Natural killer cell (primary cell): Measurements from ENCODE around the gene GATB. TPM values are rescaled to one million over a fixed set of nuclear protein-coding genes. Genes with fewer than 3 reads are reported as not detected.

Experiments
- ATAC-seq, 3 donors: fragments of 150-1000 bp in 2 of 3; fragments of 200-7000 bp in 1 of 3; cut with Tn5 transposase; 1 replicate in 1 of 3; 2 replicates in 2 of 3; pipeline ENCODE4 v1.10.0; 2021; ENCODE audit warnings: mild to moderate bottlenecking in 2 of 3, moderate library complexity in 2 of 3
- DNase-seq, 2 donors: peaks; one replicate each; pipeline versions ENCODE4 v3.0.0 to v3.0.0-alpha.2; 2013 to 2021; ENCODE audit warnings: mixed read lengths in 1 of 2
- H3K27ac ChIP-seq: one replicate; pipeline ENCODE4 v1.5.1; 2013; ENCODE audit warnings: mild to moderate bottlenecking, low read length
- H3K27me3 ChIP-seq: one replicate; pipeline ENCODE4 v1.6.1; 2013; ENCODE audit warnings: low read length; ENCODE audit not compliant: control insufficient read depth, insufficient read depth
- H3K36me3 ChIP-seq: one replicate; pipeline ENCODE4 v1.6.1; 2013; ENCODE audit warnings: low read length; ENCODE audit not compliant: control insufficient read depth, insufficient read depth
- H3K4me1 ChIP-seq: one replicate; pipeline ENCODE4 v1.6.1; 2013; ENCODE audit warnings: low read length; ENCODE audit not compliant: control insufficient read depth, insufficient read depth
- H3K4me3 ChIP-seq: one replicate; pipeline ENCODE4 v1.5.1; 2013; ENCODE audit warnings: low read length
- H3K9me3 ChIP-seq: one replicate; pipeline ENCODE4 v1.6.1; 2013; ENCODE audit warnings: low read length; ENCODE audit not compliant: control insufficient read depth, insufficient read depth
- H3K27ac Mint-ChIP-seq, 2 donors: one replicate each; pipeline ENCODE4 v1.8.0; 2022; ENCODE audit warnings: mild to moderate bottlenecking in 2 of 2, mixed read lengths in 2 of 2, moderate library complexity in 1 of 2
- H3K27me3 Mint-ChIP-seq, 2 donors: one replicate each; pipeline ENCODE4 v1.8.0; 2022; ENCODE audit warnings: low read depth in 2 of 2, mixed read lengths in 2 of 2
- H3K36me3 Mint-ChIP-seq: one replicate; pipeline ENCODE4 v1.8.0; 2022; ENCODE audit warnings: mixed read lengths
- H3K4me1 Mint-ChIP-seq, 2 donors: one replicate each; pipeline ENCODE4 v1.8.0; 2022; ENCODE audit warnings: mixed read lengths in 2 of 2
- H3K4me3 Mint-ChIP-seq: one replicate; pipeline ENCODE4 v1.8.0; 2022; ENCODE audit warnings: mild to moderate bottlenecking, moderate library complexity, mixed read lengths
- H3K9me3 Mint-ChIP-seq, 2 donors: one replicate each; pipeline ENCODE4 v1.8.0; 2022; ENCODE audit warnings: mixed read lengths in 2 of 2
- WGBS: methylation state at CpG from one replicate; pipeline ENCODE4 v1.1.7; 2013; ENCODE audit warnings: missing lambda C conversion rate; ENCODE audit not compliant: insufficient coverage; 5-methylcytosine and 5-hydroxymethylcytosine counted together
- intact Hi-C: fragments of 100-400 bp; cut with micrococcal nuclease; formaldehyde crosslinking; loops from one replicate; pipeline ENCODE4 v1.14.2; 2022
- total RNA-seq, 4 donors: library from RNA; stranded (reverse); fragments of 120-200 nt in 1 of 4; gene quantifications; one replicate each; pipeline versions ENCODE4 v1.2.3 to v1.2.4, GENCODE V29; 2013 to 2022
- TF ChIP-seq, protein P1 (sequence below): fragments of 200-600 bp; IDR thresholded peaks from one replicate; pipeline ENCODE4 v1.8.0; 2022; ENCODE audit warnings: antibody characterized with exemption

The GATB gene
- total RNA-seq, 3 donors from 2014 or later (not counting 1 experiment from before 2014, with no cell fraction given), result 5.6 to 7.2 (median 6.3) TPM

DNA sequence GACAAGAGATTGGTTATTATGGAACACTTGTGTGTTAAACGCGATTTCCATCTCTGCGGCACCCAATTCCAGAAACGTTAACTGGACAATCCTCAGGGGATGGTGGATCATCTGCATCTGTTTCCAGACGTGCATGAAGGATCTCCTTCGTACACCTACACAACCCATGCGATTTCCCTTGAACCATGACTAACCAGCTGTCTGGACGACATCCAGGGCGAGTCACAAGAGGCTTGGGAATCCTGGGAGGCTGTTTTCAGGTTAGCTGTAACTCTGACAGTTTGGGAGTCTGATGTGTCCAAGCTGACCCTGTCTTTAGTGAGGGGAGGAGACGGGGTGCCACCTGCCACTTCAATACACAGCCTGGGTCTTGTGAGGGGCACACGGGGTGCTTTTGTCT, 84.5 kb downstream of the GATB start:
- H3K27ac ChIP-seq, result no peak overlapping the region
- ATAC-seq (no peak), DNase-seq (no peak)
- no peak overlapping the region for H3K27ac Mint-ChIP-seq
- no peak overlapping the region for H3K4me3 ChIP-seq
- no peaks in the 10 kb centered on the region for H3K9me3 Mint-ChIP-seq
- no peaks in the 10 kb centered on the region for H3K27me3 Mint-ChIP-seq
- H3K4me1 Mint-ChIP-seq, result no peaks in the 10 kb centered on the region
- no peaks in the 10 kb centered on the region for H3K4me1 ChIP-seq
- no peaks in the 10 kb centered on the region for H3K9me3 ChIP-seq
- H3K36me3 ChIP-seq, result no peaks in the 10 kb centered on the region
- TF ChIP-seq, protein P1, sequence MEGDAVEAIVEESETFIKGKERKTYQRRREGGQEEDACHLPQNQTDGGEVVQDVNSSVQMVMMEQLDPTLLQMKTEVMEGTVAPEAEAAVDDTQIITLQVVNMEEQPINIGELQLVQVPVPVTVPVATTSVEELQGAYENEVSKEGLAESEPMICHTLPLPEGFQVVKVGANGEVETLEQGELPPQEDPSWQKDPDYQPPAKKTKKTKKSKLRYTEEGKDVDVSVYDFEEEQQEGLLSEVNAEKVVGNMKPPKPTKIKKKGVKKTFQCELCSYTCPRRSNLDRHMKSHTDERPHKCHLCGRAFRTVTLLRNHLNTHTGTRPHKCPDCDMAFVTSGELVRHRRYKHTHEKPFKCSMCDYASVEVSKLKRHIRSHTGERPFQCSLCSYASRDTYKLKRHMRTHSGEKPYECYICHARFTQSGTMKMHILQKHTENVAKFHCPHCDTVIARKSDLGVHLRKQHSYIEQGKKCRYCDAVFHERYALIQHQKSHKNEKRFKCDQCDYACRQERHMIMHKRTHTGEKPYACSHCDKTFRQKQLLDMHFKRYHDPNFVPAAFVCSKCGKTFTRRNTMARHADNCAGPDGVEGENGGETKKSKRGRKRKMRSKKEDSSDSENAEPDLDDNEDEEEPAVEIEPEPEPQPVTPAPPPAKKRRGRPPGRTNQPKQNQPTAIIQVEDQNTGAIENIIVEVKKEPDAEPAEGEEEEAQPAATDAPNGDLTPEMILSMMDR, result no peak
- no peak overlapping the region for H3K4me3 Mint-ChIP-seq
- no peaks in the 10 kb centered on the region for H3K36me3 Mint-ChIP-seq
- 96% methylated on average over 11 of the region's 11 CpGs for WGBS
- intact Hi-C loops, result no loop called here
- no peaks in the 10 kb centered on the region for H3K27me3 ChIP-seq

DNA sequence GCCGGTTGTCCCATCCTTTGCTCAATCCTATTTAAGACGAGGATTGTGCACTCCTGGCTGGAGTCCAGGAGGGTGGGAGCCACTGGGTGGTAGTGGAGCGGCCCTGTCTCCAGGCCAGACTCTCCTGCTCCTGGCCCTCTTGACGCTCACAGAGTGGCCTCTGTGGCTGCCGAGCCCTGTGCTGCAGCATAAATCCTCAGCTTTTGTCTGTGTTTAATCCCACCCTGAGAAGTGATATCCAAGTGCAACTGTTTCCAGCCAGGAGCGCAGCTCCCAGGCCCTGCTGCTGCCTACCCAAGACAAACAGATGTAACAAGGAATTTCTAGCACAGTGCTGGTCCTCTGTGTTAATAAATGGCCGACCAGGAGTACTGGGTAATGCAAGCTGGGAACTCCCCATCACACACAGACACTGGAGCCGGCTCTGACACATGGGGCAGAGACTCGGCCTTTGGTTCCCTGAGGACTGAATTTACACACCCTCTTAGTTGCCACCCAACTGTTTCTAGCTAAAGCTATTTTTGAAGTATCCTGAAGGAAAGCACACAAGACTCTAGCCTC, 85.3 kb downstream of the GATB start:
- ATAC-seq, result no peak
- Histone ChIP-seq H3K27ac (no peak overlapping the region), H3K36me3 (no peaks in the 10 kb centered on the region), H3K9me3 (no peaks in the 10 kb centered on the region), H3K4me3 (no peak overlapping the region), H3K4me1 (no peaks in the 10 kb centered on the region), H3K27me3 (no peaks in the 10 kb centered on the region)
- 95% methylated on average over 9 of the region's 9 CpGs for WGBS
- TF ChIP-seq, protein P1, result no peak
- no peak for DNase-seq
- H3K4me3 Mint-ChIP-seq, result no peak overlapping the region
- intact Hi-C loops, result no loop called here
- no peaks in the 10 kb centered on the region for H3K27me3 Mint-ChIP-seq
- H3K36me3 Mint-ChIP-seq, result no peaks in the 10 kb centered on the region
- no peaks in the 10 kb centered on the region for H3K9me3 Mint-ChIP-seq
- H3K27ac Mint-ChIP-seq, result no peak overlapping the region
- H3K4me1 Mint-ChIP-seq, result no peaks in the 10 kb centered on the region

DNA sequence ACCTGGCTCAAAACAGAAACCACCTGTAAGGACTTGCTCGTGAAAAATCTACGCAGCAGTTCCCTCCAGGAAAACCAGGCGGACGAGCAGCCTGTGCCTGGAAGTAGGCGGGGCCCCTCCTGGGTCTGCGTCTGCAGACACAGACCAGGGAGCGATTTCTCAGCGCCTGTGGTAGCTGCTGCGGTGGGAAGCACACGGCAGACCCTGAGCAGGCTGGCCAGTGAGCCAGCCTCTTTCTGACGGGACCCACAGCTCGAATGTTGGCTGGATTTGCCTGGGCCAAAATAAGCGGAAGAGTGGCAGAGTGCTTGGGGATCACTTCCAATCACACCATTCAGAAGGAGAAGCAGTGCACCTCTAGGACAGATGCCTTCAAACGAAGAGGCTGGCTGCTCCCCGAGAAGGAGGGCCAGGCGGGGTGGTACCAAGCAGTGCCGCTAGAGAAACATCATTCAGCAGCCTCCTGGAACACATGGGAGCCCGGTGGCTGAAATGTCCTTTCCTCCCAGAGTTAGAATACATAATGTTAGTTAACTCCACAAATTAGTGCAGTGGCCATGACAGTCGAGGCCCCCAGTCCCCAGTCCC, 85.9 kb downstream of the GATB start:
- Histone ChIP-seq H3K27ac (no peak overlapping the region), H3K27me3 (no peaks in the 10 kb centered on the region), H3K4me3 (no peak overlapping the region), H3K9me3 (no peaks in the 10 kb centered on the region), H3K4me1 (no peaks in the 10 kb centered on the region), H3K36me3 (no peaks in the 10 kb centered on the region)
- 89% methylated on average over 19 of the region's 19 CpGs for WGBS
- TF ChIP-seq, protein P1, result no peak
- H3K27ac Mint-ChIP-seq, result no peak overlapping the region
- H3K27me3 Mint-ChIP-seq, result no peaks in the 10 kb centered on the region
- H3K36me3 Mint-ChIP-seq, result no peaks in the 10 kb centered on the region
- H3K4me3 Mint-ChIP-seq, result no peak overlapping the region
- intact Hi-C loops, result no loop called here
- DNase-seq (no peak), ATAC-seq (no peak)
- no peaks in the 10 kb centered on the region for H3K4me1 Mint-ChIP-seq
- no peaks in the 10 kb centered on the region for H3K9me3 Mint-ChIP-seq
